Inferior parietal cortex (tissue), 1 donor: Measurements from ENCODE around the gene NSRP1.
"Not testable (repeated sequence)": the region's sequence is repeated elsewhere in the genome, so short reads cannot be mapped to it uniquely, and the experiment has no call there.

Experiments
- DNase-seq: peaks from one replicate; pipeline ENCODE4 v3.0.0-alpha.2; 2016; ENCODE audit errors: extremely low spot score

Gene NSRP1

GRCh38 chr17:30222721-30223175 lies 106.1 kb downstream of the NSRP1 start:
- no peak for DNase-seq

- DNase-seq = no peak
These were observed 107.9 kb downstream of the NSRP1 start for GRCh38 chr17:30224419-30224960.

GRCh38 chr17:30225112-30225511 lies 108.5 kb downstream of the NSRP1 start:
- DNase-seq = no peak

- no peak for DNase-seq
These were observed 109.4 kb downstream of the NSRP1 start for GRCh38 chr17:30225919-30226553.

- DNase-seq = no peak
These were observed 110.3 kb downstream of the NSRP1 start for GRCh38 chr17:30226878-30227277.

- no peak for DNase-seq
These were observed 111.4 kb downstream of the NSRP1 start for GRCh38 chr17:30228011-30228410.

- no peak for DNase-seq
These were observed 112.4 kb downstream of the NSRP1 start for GRCh38 chr17:30229012-30229411.

- DNase-seq = not testable (repeated sequence)
These were observed 113.4 kb downstream of the NSRP1 start for GRCh38 chr17:30230009-30230408.

- DNase-seq = no peak
These were observed 114.0 kb downstream of the NSRP1 start for GRCh38 chr17:30230596-30231125.

- no peak for DNase-seq
These were observed 115.6 kb downstream of the NSRP1 start for GRCh38 chr17:30232015-30232823.

GRCh38 chr17:30232824-30233427 lies 116.3 kb downstream of the NSRP1 start:
- no peak for DNase-seq

- DNase-seq = no peak
These were observed 117.7 kb downstream of the NSRP1 start for GRCh38 chr17:30234296-30234695.

- DNase-seq = no peak
These were observed 118.3 kb downstream of the NSRP1 start for GRCh38 chr17:30234964-30235363.

- no peak for DNase-seq
These were observed 119.0 kb downstream of the NSRP1 start, which contains the start of gene SLC6A4 for GRCh38 chr17:30235386-30236296. TSS of gene SLC6A4 (minus strand) at chr17:30235697. CDS start at chr17:30221958, 13,739 bp downstream.
